Breast epithelium (tissue), 4 donors: ENCODE measurements around the gene ZNF609. TPM values are rescaled to one million over a fixed set of nuclear protein-coding genes. Genes with fewer than 3 reads are reported as not detected.

Experiments
- DNase-seq, 2 donors: peaks; one replicate each; pipeline ENCODE4 v3.0.0-alpha.2; 2019; ENCODE audit warnings: low spot score in 2 of 2
- H3K27ac ChIP-seq, 2 donors: fragments of 200-600 bp; sonication (generic) in 1 of 2; one replicate each; pipeline ENCODE4 v1.5.1; 2016 to 2019; ENCODE audit warnings: mild to moderate bottlenecking in 1 of 2
- H3K27me3 ChIP-seq, 2 donors: fragments of 200-600 bp; sonication (generic) in 1 of 2; one replicate each; pipeline versions ENCODE4 v1.5.1 to v1.6.0; 2017 to 2019; ENCODE audit warnings: control low read depth in 1 of 2, mild to moderate bottlenecking in 1 of 2
- H3K36me3 ChIP-seq: fragments of 200-600 bp; one replicate; pipeline ENCODE4 v1.5.1; 2019
- H3K4me1 ChIP-seq, 2 donors: fragments of 200-600 bp; sonication (generic); one replicate each; pipeline ENCODE4 v1.5.1; 2016 to 2019; ENCODE audit warnings: control low read depth in 1 of 2
- H3K4me3 ChIP-seq, 3 donors: fragments of 200-600 bp; sonication (generic); 1 replicate in 2 of 3; 2 replicates in 1 of 3; pipeline ENCODE4 v1.5.1; 2016 to 2019; ENCODE audit warnings: mild to moderate bottlenecking in 3 of 3, moderate library complexity in 2 of 3
- H3K9me3 ChIP-seq, 2 donors: fragments of 200-600 bp; sonication (generic) in 1 of 2; one replicate each; pipeline ENCODE4 v1.5.1; 2016 to 2019; ENCODE audit warnings: control low read depth in 1 of 2
- CTCF ChIP-seq, 3 donors: fragments of 450-650 bp; IDR thresholded peaks; one replicate each; pipeline ENCODE4 v1.5.1; 2016 to 2017; ENCODE audit warnings: antibody characterized with exemption in 3 of 3, mild to moderate bottlenecking in 3 of 3, moderate library complexity in 3 of 3
- POLR2A ChIP-seq: fragments of 450-650 bp; IDR thresholded peaks from one replicate; pipeline ENCODE4 v1.6.1; 2016; ENCODE audit warnings: antibody characterized with exemption, mild to moderate bottlenecking, moderate library complexity
- POLR2AphosphoS5 ChIP-seq, 3 donors: sonication (generic); formaldehyde crosslinking; IDR thresholded peaks; one replicate each; pipeline ENCODE4 v1.6.1; 2017; ENCODE audit warnings: antibody characterized with exemption in 3 of 3
- intact Hi-C: fragments of 100-400 bp; cut with DNase I; formaldehyde crosslinking; loops from one replicate; pipeline ENCODE4 v1.15.1; 2023; ENCODE audit warnings: low total_unique reads
- total RNA-seq, 3 donors: library from RNA; depleted of rRNA; stranded (reverse); fragments of >200 nt; gene quantifications; one replicate each; pipeline ENCODE4 v1.1.0, GENCODE V29; 2016

Gene ZNF609
- total RNA-seq, 3 donors from 2014 or later = 22.9 to 32.1 (median 29.2) TPM

GRCh38 chr15:64681424-64682024 lies 221.1 kb downstream of the ZNF609 start:
- no peak for DNase-seq
- TF ChIP-seq CTCF (IDR thresholded peaks at IDR 0.05) (peak; percentile 36 to 70 (median 64)), POLR2A (no peak), POLR2AphosphoS5 (IDR thresholded peaks at IDR 0.05) (peak in 1 of 3 donors; percentile 29)
- Histone ChIP-seq H3K27ac (peak overlapping the region in 1 of 2 donors; percentile 2), H3K9me3 (no peaks in the 10 kb centered on the region), H3K4me3 (no peak overlapping the region), H3K36me3 (no peaks in the 10 kb centered on the region), H3K27me3 (no peaks in the 10 kb centered on the region), H3K4me1 (no peaks in the 10 kb centered on the region)
- intact Hi-C loops = loop anchor here (10.0 kb wide), 1 partner anchor 143 kb away; the partner anchor contains the start of gene PIF1

- Histone ChIP-seq H3K27ac (no peak overlapping the region), H3K36me3 (no peaks in the 10 kb centered on the region)
Measured at GRCh38 chr15:64682255-64682654, 221.9 kb downstream of the ZNF609 start.

GRCh38 chr15:64683378-64683777 lies 223.0 kb downstream of the ZNF609 start:
- H3K36me3 ChIP-seq = no peaks in the 10 kb centered on the region
- TF ChIP-seq POLR2A = no peak
- TF ChIP-seq POLR2AphosphoS5 (IDR thresholded peaks at IDR 0.05) = no peak
- no peak for TF ChIP-seq CTCF (IDR thresholded peaks at IDR 0.05)
- H3K4me3 ChIP-seq = no peak overlapping the region
- intact Hi-C loops = loop anchor here (10.0 kb wide), 1 partner anchor 141 kb away; the partner anchor contains the start of gene PIF1
- H3K9me3 ChIP-seq = no peaks in the 10 kb centered on the region
- peak in 1 of 2 donors; percentile 28 for DNase-seq
- peaks cover 0 to 3% of the 10 kb centered on the region in 2 donors for H3K4me1 ChIP-seq
- no peaks in the 10 kb centered on the region for H3K27me3 ChIP-seq
- H3K27ac ChIP-seq = peak overlapping the region in 1 of 2 donors; percentile 48

More at GRCh38 chr15:64682255-64682654, 221.9 kb downstream of the ZNF609 start:
- intact Hi-C loops = loop anchor here (10.0 kb wide), 1 partner anchor 143 kb away; the partner anchor contains the start of gene PIF1
- TF ChIP-seq CTCF (IDR thresholded peaks at IDR 0.05) (no peak), POLR2A (no peak), POLR2AphosphoS5 (IDR thresholded peaks at IDR 0.05) (no peak)
- DNase-seq = no peak
- H3K4me1 ChIP-seq = no peaks in the 10 kb centered on the region
- H3K27me3 ChIP-seq = no peaks in the 10 kb centered on the region
- no peak overlapping the region for H3K4me3 ChIP-seq
- no peaks in the 10 kb centered on the region for H3K9me3 ChIP-seq

GRCh38 chr15:64685230-64685888 lies 225.0 kb downstream of the ZNF609 start:
- DNase-seq = peak in 1 of 2 donors; percentile 27

More at GRCh38 chr15:64685230-64685888, 225.0 kb downstream of the ZNF609 start:
- Histone ChIP-seq H3K9me3 (no peaks in the 10 kb centered on the region), H3K36me3 (no peaks in the 10 kb centered on the region), H3K27ac (no peak overlapping the region), H3K4me3 (no peak overlapping the region), H3K4me1 (peaks cover 0 to 3% of the 10 kb centered on the region in 2 donors), H3K27me3 (no peaks in the 10 kb centered on the region)
- intact Hi-C loops = loop anchor here (5.0 to 10.0 kb wide), 2 partner anchors 42 to 139 kb away; partner anchors contain the start of gene PIF1
- TF ChIP-seq POLR2AphosphoS5 (IDR thresholded peaks at IDR 0.05) = no peak
- no peak for TF ChIP-seq POLR2A
- no peak for TF ChIP-seq CTCF (IDR thresholded peaks at IDR 0.05)
